HG03460 (cell line): Measurements from ENCODE around the gene KCNH1.

Experiments
- ATAC-seq: cut with Tn5 transposase; IDR thresholded peaks from one replicate; pipeline ENCODE4 v1.9.1; 2021; ENCODE audit not compliant: unreplicated experiment

The KCNH1 gene

DNA sequence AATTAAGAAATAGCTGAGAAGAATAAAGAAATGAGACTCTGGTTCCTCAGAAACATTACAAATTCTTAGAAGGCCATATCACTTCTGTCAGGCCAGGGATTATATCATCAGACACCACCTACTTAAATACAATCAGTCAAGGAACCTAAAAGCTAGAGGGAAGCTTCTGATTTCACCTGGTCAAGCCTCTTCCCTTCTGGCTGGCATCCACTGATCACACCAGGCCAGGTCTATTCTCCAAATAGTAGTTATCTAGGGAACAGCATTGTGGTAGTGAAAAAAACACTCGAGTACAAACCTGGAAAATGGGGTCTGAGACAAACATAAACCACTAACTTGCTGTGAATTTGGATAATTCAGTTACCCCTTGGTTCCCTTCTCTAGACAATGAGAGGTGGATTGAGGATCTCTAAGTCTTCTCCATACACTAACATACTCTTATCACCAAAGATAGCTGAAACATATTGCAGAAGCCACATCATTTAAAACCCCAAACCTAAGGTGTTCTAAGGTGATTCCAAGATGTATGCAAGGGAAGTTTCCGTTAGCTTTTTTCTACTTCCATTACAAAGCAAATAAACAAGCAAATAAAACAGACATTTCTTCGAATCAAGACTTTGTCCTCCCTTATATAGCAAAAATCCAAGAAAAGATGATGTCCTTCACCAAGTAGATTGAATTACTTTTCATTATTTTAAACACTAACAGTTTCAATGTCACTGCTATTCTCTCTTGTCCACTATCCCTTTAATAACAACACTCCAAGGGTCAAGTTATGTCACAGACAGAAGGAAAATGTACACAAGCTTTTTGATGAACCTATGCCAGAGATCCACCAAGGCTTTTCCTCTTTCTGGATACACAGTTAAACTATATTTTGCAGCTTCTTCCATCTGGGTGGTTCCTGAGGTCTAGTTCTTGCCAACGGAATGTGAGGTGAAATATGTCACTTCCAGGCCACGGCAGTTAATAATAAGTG, 212.9 kb downstream of the KCNH1 start:
- no peak for ATAC-seq

- ATAC-seq = no peak
Observed at GRCh38 chr1:210920258-210920657, 213.7 kb downstream of the KCNH1 start.

- ATAC-seq = no peak
Observed at GRCh38 chr1:210918893-210919292, 215.1 kb downstream of the KCNH1 start.

GRCh38 chr1:210917560-210918169, 216.3 kb downstream of the KCNH1 start:
- ATAC-seq = no peak

DNA sequence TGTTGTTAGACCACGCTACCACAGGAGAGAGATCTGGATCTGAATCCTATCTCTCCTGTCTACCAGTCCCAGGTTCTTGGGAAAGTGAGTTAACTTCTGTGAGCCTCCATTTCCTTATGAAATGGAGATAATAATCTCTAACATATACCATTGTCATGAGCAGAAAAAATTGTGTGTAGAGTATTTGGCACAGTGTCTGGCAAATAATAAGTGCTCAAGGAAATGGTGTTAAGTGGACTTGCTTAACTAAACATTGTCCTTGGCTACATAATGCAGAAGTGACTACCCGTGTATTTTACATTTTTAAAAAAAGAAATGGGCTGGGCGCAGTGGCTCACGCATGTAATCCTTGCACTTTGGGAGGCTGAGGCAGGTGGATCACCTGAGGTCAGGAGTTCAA, 217.4 kb downstream of the KCNH1 start:
- no peak for ATAC-seq

DNA sequence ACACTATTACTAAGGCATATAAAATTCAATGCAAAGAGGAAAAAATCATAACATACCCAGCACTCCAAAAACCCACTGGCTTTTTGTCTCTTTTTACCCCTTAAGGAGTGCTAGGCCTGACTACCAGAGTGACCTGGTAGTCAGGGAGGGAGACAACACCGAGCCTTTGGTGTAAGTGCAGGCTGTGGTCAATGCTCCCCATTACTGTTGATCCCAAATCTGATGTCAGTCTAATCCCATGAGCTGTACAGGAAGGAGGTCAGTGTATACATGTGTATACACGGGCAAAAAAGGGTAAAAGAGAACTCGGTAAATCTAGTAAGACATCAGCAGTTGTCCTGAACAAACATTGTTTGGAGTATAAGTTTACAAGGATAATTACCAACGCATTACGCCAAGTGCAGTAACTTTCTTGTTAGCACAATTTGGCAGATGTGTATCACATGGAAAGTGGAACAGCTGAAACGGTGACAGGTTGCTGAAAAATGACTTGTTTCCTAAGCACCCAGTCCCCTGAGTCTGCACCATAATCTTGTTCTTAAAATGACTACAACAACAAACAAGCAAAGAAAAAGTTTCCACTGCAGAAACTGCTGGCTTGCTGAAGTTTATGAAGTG, 217.9 kb downstream of the KCNH1 start:
- ATAC-seq = no peak

DNA sequence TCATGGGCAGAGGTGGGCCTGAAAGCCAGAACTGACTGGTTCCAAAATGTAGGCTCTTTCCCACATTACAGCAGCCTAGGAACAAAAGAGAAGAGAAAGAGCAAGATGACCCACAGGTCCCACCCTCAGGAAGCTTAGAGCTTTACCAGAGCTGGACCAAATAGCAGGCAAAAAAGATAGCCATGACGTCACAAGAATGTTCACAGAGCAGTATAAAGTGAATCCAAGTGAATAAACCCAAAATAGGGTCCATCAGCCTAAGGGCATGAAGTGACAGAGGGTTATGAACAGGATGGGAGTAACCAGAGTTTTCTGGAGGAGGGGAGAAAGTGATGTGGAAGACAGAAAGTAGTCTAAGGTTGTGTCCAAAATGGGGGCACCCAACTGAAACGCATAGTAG, 221.2 kb downstream of the KCNH1 start:
- no peak for ATAC-seq

DNA sequence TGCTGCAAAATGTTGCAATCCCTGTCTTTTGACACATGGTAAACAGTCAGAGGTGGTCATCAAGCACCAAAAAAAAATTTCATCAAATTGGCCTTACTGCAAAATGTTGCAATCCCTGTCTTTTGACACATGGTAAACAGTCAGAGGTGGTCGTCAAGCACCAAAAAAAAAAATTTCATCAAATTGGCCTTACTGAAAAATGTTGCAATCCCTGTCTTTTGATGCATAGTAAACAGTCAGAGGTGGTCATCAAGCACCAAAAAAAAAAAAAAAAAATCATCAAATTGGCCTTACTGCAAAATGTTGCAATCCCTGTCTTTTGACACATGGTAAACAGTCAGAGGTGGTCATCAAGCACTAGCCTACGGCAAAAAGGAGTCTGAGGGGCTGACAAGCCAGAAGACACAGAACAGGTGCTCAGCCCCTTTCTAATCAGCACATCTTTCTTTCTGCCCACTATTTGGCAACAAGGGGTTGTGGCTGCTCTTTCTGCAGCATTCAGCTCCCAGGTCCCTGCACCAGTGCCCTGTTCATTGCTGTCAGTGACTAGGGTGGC, 223.8 kb downstream of the KCNH1 start:
- ATAC-seq = no peak

- ATAC-seq = no peak
Observed at GRCh38 chr1:210908791-210909190, 225.2 kb downstream of the KCNH1 start.

GRCh38 chr1:210908257-210908656, 225.7 kb downstream of the KCNH1 start:
- ATAC-seq = no peak

DNA sequence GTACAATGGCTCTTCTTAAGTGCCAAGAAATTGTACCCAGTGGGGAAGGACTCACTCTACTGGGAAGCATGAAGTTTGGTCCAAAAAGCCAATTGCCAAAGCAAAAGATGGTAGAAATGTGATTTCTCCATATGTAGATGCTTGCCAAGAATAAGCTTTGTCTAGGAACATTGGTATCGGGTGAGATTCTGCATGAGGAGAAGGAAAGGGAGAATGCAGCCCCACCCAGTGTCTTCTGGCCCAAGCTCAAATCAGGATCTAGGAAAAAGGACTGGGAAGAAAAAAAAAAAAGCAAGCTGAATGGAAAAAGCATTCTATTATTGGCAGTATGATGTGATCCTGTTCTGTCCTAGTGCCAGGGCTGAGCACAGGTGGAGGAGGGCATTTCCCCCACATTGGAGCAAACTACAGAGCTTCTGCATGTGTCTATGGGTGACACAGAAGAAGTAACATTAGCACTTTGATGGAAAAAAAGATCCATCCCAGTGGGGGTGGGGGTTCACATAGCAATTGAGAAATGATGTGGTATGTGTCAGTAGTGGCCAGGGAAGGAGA, 226.6 kb downstream of the KCNH1 start:
- ATAC-seq = no peak

- ATAC-seq = no peak
Observed at GRCh38 chr1:210905944-210906453, 227.9 kb downstream of the KCNH1 start.

GRCh38 chr1:210905365-210905904, 228.5 kb downstream of the KCNH1 start:
- ATAC-seq = no peak

- no peak for ATAC-seq
Observed at GRCh38 chr1:210901981-210902770, 231.8 kb downstream of the KCNH1 start.

DNA sequence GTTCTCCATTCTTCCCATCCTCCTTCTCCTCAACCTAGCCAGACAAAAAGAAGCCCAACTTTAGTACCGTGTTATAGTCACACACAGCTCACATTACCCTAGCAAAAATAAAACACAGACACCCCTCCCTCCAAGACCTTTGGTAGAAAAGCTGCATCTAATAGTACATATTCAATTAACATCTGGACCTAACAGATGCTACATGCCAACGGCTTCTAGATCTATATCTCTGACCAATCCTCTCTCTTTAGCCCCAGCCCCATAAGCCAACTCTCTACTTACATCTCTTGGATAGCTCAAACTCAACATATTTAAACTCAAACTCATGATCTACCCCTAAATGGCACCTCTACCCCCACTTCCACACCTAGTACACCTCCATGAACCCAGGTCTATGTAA, 233.1 kb downstream of the KCNH1 start:
- no peak for ATAC-seq

GRCh38 chr1:210900079-210900478, 233.9 kb downstream of the KCNH1 start:
- ATAC-seq = no peak

DNA sequence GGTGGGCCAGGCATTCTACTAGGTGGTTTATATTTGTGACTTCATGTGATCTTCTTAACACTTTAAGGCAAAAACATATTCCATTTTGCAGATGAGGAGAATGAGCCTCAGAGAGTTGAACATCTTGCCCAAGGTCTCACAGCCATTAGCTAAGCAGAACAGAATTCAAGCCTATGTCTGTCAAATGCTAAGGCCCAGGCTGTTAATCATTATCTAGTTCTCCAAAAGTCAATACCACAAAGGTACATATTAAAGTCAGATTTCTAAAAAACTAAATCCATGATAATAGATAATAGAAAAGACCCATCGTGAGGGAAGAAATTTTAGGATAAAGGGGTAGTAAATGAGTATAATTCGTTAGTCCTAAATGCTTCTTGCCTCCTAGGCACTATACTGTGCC, 234.3 kb downstream of the KCNH1 start:
- no peak for ATAC-seq

GRCh38 chr1:210898473-210898872, 235.5 kb downstream of the KCNH1 start:
- no peak for ATAC-seq

- ATAC-seq = no peak
Observed at GRCh38 chr1:210883821-210884220, 250.1 kb downstream of the KCNH1 start.
